GM19099 (cell line): Measurements from ENCODE around the gene NRTN.

Experiments
- POLR2A ChIP-seq: IDR thresholded peaks from 3 replicates; pipeline ENCODE4 v1.6.1; 2011; ENCODE audit warnings: low read depth; ENCODE audit not compliant: insufficient read length; ENCODE audit errors: extremely low read depth

The NRTN gene, protein sequence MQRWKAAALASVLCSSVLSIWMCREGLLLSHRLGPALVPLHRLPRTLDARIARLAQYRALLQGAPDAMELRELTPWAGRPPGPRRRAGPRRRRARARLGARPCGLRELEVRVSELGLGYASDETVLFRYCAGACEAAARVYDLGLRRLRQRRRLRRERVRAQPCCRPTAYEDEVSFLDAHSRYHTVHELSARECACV

DNA sequence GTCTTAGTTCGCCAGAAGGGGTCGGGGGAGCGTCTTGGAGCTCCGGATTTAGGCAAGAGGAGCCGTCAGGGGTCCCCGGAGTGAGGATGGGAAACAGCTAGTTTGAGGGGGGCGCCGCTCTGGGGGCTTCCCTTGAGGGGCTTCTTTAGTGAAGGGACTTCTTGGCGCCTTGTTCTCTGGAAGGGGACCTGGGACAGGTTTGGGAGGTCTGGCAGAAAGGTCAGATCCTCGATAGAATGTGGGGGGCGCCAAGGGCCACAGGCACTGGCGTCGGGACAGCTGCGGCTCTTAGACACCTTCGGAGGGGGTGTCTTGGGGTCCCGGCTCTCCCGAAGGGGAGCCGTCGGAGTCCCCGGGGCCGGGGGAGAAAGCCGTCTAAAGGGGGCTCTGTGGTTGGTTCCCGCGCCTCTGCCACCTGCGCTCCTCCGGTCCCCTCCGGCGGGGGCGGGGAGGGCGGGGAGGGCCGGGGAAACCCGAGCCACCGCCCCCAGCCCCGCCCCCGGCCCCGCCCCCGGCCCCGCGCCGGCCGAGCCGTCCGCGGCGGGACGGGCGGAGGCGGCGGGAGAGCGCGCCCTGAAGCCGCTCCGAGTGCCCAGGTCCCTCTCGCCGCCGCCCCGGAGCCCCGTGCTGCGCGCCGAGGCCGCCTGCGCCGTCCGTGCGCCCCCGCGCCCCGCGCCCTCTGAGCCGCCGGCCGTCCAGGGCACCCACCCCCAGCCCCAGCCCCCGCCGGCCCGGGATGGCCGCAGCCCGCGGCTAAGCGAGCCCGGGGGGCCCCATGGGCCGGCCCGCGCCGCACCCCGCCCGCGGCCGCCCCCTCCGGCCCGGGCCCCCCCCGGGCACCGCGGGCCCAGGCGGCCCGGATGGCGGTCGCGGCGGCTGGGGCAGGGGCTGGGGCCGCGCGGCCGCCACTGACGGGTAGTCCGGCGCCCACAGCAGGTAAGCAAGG lies at the start of gene NRTN:
TSS of gene NRTN (plus strand) at position 552 of the 946 bp plus-strand sequence. CDS start 19,099 bp downstream, outside the sequence.
- TF ChIP-seq POLR2A: no peak

DNA sequence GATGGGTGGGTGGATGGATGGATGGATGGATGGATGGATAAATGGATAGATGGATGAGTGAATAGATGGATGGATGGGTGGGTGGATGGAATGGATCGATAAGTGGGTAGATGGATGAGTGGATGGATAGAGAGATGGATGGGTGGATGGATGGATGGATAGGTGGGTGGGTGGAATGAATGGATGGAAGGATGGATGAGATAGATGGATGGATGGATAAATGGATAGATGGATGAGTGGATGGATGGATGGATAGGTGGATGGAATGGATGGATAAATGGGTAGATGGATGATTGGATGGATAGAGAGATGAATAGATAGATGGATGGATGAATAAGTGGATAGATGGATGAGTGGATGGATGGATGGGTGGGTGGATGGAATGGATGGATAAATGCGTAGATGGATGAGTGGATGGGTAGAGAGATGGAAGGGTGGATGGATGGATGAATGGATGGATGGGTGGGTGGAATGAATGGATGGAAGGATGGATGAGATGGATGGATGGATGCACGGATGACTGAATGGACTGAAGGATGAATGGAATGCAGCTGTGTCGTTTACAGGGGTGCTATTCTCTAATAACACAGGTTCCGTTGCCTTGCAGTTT lies 42.2 kb upstream of the NRTN start:
- no peak for TF ChIP-seq POLR2A

DNA sequence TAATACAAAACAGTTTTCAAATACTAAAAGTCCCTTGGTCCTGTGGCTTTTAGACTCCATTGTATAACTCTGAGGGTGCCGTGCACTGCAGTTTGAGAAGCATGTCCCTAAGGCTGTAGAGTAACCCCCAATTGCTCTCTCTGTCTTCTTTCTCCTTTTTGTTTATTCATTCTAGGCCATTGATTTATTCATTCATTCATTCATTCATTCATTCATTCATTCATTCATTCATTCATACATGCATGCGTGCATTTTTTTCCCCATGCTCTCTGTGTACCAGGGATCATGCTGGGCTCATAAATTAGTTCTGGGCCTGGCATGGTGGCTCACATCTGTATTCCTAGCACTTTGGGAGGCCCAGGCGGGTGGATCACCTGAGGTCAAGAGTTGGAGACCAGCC lies 39.6 kb upstream of the NRTN start:
- TF ChIP-seq POLR2A: no peak

DNA sequence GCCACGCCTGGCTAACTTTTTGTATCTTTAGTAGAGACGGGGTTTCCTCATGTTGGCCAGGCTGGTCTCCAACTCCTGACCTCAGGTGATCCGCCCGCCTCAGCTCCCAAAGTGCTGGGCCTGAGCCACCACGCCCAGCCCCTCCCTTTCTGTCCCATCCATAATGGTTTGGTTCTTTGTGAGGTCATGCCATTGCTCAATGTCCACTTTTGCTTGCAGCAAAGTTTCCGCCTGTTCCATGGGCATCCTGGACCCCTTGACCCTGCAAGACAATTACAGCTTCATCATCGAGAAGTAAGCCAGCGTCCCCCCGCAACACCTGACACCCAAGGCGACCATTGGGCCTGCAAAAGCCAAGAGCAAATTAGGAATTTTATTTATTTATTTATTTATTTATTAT lies 36.9 kb upstream of the NRTN start:
- no peak for TF ChIP-seq POLR2A

DNA sequence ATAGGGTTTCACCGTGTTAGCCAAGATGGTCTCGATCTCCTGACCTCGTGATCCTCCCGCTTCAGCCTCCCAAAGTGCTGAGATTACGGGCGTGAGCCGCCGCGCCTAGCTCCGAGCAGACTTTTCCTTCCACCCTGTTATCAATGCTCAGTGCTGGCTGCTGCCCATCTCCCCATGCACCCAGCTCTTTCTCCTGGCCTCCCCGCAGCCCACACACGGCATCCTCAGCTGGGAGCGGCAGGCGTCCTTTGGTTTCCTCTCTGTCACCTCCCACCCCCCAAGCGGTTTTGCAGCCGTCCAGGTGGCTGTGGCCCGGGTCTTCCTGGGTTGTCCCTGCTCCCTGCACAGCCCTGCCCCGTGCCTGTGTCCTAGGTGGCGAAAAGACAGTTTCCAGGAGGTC lies 32.5 kb upstream of the NRTN start:
- no peak for TF ChIP-seq POLR2A

DNA sequence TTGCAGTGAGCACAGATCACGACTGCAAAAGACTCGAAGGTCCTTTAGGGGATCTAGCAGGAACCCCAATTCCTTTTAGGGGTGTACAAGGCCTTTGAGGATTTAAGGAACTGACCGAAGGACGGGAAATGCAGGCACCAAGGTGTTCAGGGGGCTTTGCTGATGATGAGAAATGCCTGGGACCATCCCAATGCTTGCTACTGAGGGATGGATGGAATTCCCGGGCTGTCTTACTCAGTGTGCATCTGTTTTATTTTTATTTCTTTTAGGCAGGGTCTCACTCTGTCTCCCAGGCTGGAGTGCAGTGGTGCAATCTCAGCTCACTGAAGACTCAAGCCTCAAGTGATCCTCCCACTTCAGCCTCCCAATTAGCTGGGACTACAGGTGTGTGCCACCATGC lies 31.6 kb upstream of the NRTN start:
- no peak for TF ChIP-seq POLR2A

DNA sequence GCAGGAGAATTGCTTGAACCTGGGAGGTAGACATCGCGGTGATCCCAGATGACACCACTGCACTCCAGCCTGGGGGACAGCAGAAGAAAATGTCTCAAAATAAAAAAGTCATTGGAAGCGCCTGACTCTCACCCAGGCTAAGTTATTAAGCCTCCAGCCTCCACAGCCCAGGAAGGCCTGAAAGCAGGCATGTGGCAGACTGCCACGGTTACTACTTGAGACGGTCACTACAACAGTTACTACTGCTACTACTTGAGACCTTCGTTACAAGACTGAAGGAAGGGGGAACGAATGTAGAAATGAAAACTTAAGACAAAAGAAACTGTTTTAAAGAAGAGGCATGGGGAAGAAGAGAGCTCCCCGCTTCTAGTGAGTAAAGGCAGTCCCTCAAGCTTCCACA lies 29.9 kb upstream of the NRTN start:
- TF ChIP-seq POLR2A: no peak

DNA sequence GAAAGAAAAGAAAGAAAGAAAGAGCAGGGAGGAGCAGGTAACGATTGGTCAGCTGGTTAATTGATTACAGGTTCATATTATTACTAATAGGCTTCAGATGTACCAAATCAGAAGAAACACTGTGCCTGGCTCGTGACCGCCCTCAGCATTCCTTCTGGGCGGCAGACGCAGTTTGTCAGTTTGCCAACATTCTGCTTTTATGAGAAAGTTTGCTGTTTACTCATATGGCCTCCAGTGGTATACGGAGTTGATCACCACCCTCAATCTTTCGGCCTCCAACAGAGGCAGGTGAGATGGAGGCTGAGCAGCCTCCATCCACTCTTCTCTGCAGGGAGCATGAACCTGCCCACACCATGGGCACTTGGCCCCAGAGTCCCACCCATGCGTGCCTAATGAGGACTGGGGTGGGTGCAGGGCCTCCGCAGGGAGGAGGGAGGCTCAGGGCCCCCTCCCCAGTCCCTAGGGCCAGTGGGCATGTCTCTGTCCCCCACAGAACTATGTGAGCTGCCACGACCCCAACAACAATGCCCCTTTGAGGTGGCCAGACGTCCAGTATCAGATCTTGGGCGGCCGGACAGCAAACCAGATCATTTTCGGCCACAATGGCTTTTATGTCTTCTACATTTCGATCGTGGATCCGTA lies 29.1 kb upstream of the NRTN start:
- TF ChIP-seq POLR2A: no peak

DNA sequence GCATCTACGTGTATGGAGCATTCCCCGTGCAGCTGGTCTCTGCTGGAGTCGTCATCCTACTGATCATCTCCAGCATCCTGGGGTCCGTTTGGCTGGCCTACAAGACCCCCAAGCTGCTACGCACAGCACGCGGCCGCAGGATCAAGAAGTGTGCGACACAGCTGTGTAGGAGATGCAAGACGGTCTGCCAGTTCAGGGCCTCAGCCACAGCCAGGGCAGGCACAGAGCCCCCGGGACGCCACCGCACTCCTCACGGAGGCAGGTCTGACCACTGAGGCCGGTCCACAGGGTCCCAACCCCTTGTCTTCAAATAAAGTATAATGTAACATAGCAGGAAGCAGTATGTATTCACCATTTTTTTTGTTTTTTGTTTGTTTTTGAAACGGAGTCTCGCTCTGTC lies 26.5 kb upstream of the NRTN start:
- TF ChIP-seq POLR2A: no peak

DNA sequence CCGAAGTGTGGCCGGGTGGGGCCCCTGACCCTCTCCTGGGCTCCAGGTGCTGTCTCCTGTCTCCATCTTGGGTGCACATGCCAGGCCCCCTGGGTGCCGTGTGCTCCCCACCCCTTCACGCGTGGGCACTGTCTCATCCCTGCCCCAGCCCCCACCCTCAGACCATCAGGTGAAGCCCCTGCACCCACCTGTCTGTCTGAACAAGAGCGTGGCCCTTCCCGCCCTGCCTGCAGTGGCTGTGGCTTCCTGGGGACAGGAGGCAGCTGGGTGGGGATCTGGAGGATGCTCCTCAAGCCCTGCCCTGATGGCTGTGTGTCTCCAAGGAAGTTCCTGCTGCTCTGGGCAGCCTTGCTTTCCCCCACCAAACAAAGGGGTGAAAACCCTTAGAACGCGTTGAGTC lies 22.5 kb upstream of the NRTN start:
- TF ChIP-seq POLR2A: no peak

DNA sequence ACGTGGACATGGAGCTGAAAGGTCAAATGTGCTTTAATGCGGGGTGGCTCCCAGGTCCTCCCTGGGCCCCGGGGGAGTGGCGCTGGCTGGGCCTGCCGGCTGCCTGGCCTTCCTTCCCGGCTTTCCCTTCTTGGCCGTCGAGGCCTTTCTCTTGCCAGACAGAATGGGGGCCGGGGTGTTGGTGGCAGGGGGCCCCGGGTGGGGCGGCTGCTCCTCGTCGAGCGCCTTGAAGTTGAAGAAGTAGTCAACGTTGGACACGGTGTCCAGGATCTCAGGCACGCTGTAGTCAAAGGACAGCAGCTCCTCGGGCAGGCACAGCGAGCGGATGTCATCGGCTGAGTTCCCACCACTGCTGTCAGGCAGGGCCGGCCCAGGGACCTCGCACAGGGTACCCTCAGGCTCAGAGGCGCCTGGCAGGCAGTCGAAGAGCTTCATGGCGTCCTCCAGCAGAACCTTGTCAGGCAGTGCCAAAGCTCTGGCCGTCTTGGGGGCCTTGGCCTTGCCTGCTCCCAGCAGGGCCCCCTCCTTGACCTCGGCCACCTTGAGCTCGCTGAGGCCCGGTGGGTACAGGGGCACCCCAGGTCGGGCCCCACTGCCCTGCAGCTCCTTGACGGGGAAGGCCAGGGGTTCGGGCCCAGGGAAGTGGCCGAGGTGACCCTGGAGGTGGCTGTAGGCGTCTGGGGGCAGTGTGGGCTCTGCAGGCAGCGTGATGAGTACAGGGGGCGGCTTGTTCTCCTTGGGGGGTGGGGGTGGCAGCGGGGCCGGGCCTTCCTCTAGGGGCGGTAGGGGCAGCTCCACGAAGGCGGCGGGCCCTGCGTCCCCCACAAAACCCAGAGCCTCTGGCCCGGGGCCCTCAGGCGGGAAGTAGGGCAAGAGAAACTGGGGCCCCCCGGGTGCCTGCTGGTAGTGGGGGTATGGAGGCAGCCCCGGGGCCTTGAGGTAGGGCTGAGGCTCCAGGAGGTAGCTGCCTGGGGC lies 21.6 kb upstream of the NRTN start:
- TF ChIP-seq POLR2A: no peak

DNA sequence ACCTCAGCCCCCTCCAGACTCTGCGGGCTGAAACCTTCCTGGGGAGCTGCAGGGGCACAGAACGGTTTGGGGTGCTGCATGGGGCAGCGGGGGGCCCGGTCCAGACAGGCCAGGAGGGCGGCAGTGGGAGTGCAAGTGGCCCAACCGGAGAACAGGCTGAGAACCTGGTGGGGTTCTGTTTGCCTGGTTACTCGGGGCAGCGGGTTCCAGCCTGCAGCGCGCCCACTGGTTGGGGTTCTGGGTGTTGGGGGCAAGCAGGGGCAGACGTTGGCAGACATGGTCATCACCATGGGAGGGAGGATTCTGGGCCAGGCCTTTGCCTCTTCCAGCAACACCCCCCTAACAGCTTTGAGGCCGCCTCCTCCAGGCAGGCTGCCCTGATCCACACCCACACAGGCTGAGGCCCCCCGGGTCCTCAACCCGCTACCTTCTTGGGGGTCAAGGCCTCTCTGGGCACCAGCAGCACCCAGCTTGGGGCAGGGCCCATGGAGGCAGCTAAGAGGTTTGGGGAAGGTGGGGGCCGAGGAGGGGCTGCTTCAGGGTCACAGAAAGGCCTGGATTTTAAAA lies 20.2 kb upstream of the NRTN start, which contains the start of gene PRR22:
TSS of gene PRR22 (minus strand) at position 166 of the 567 bp plus-strand sequence. CDS start at position 80, 86 bp downstream.
- TF ChIP-seq POLR2A: no peak

DNA sequence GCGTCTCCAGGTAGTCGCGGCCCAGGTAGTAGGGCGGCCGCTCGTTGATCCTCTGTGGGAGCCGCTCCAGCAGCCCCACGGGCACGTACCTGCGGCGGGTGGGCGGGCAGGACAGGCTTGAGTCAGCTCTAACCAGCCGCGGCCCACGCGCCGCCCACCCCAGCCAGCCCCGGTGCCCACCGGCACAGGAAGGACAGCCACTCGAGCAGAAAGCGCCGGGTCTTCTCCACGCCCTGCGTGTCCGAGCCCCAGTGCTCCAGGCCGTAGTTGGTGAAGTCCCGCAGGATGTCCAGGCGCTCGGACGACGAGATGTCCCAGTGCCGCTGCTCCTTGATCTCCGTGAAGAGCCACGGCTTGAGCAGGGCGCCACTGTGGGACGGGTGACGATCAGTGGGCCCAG lies 19.4 kb upstream of the NRTN start:
- TF ChIP-seq POLR2A: no peak

DNA sequence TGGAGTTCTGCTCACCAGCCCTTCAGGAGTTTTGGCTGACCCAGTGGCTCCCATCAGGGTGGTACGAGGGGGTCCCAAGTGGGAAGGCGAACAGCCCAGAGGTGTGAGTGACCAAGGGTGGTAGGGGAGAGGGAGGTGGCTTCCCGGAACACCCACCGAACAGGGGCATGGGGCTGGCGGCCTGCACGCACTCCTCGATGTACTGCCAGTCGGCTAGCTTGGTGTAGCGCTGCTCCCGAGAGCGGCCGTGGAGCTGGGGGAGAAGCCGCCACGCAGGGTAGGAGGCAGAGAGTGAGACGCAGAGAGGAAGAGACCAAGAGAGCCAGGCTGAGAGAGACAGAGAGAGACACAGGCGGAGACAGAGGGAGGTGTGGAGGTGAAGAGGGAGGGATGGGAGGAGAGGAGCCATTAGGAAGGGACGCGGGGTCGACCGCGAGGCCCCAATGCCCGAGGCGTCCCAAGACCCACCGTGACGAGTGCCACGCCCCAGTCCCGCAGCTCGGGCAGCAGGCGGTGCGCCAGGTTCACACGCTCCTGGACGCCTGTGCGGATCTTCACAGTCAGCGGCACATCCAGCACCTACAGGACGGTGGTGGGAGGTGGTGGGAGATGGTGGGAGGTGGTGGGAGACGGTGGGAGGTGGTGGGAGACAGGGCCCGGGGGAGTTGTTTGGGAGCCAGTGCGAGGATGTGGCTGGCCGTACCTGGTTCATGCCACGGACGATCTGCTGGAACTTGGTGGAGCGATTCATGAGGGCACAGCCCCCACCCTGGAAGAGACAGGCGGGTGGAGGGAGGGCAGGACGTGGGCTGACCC lies 18.1 kb upstream of the NRTN start:
- TF ChIP-seq POLR2A: no peak
